ENCODE data around the gene NT5C1B. TPM values are rescaled to one million over a fixed set of nuclear protein-coding genes. Genes with fewer than 3 reads are reported as not detected.

The NT5C1B gene
- total RNA-seq, 4 donors from 2014 or later = not detected

DNA sequence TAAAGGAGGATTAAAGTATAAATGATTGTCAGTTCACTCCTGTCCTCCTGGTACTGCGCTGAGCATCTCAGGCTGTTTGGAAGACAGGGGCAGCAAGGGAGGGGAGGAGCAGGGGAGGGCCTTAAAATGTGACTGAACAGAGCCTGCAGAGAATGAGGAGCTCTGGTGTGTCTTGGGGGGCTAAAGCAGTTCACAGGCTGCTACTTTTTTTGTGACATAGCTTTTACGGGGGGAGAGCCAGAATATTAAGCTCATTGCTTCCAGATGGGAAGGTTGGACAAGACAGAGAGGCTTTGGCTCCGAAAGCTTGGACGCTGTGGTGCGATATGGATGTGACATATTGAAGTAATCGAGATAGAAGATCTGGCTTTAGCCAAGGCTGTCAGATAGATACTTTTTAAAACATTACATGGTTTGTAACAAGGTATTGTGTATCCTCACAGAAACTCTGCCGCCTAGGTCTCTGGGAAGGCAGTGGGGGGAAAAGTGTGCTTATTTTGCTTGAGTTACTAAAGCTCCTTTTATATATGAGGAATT lies 69.4 kb downstream of the NT5C1B start:
- no peak for DNase-seq
- Histone ChIP-seq H3K4me1 (no peaks in the 10 kb centered on the region), H3K36me3 (no peaks in the 10 kb centered on the region), H3K27ac (peak overlapping the region in 1 of 4 donors; percentile 1), H3K4me3 (no peak overlapping the region), H3K9me3 (no peaks in the 10 kb centered on the region), H3K27me3 (no peaks in the 10 kb centered on the region)
- TF ChIP-seq POLR2A (IDR thresholded peaks at IDR 0.05) (no peak), CTCF (IDR thresholded peaks at IDR 0.05) (no peak)

DNA sequence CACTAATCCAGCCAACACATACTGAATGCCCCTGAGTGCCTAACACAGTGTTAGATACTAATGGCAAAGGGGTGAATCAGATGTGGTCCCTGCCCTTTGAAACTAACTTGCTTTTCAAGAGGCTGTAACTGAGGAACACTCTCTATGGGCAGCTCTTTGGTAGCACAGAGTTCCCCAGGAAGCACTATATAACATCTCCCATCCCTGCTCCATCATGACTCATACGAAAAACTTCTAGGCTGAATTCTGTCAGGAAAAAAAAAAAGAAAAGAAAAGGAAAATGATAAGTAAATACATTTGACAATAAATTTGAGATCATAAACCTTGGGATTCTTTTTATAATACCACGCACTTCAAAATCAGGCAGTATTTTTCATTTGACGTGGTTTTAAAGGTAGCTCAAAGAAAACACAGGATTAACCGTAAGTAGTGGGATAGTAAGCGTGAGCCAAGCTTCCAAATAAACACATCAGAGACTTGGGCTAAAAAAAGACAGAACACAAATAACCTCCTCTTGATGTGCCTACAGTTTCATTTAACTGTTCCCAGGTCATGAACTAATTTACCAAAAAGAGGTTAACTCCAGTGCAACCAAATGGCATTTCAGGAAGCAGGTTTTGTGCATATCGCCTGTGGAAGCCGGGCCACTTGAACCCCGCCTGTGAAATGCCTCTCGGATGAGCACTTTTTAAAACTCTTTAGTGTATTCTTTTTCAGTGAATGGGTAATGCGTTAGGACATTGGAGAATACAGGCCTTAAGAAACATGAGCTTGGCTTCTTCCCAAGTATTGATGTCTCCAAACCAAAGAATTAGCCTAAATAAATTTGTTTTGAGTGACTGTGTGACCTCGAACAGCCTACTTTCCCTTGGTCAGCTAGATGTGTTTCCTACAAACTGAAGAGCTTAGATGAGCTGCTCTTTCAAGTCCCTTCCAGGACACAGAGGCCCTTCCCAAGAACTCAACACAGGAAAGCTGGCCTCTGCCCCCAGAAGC lies 71.0 kb downstream of the NT5C1B start:
- Histone ChIP-seq H3K9me3 (no peaks in the 10 kb centered on the region), H3K27me3 (no peaks in the 10 kb centered on the region), H3K27ac (peak overlapping the region in 1 of 4 donors; percentile 50), H3K36me3 (no peaks in the 10 kb centered on the region), H3K4me1 (no peaks in the 10 kb centered on the region), H3K4me3 (no peak overlapping the region)
- no peak for TF ChIP-seq POLR2A (IDR thresholded peaks at IDR 0.05)
- TF ChIP-seq CTCF (IDR thresholded peaks at IDR 0.05) = no peak
- no peak for DNase-seq

GRCh38 chr2:18517386-18517785 lies 72.0 kb downstream of the NT5C1B start:
- peak overlapping the region in 1 of 4 donors; percentile 50 for H3K27ac ChIP-seq
- H3K9me3 ChIP-seq = no peaks in the 10 kb centered on the region
- no peaks in the 10 kb centered on the region for H3K36me3 ChIP-seq
- H3K4me3 ChIP-seq = no peak overlapping the region
- TF ChIP-seq CTCF (IDR thresholded peaks at IDR 0.05) = no peak
- TF ChIP-seq POLR2A (IDR thresholded peaks at IDR 0.05) = no peak
- no peaks in the 10 kb centered on the region for H3K4me1 ChIP-seq
- H3K27me3 ChIP-seq = no peaks in the 10 kb centered on the region
- DNase-seq = no peak

DNA sequence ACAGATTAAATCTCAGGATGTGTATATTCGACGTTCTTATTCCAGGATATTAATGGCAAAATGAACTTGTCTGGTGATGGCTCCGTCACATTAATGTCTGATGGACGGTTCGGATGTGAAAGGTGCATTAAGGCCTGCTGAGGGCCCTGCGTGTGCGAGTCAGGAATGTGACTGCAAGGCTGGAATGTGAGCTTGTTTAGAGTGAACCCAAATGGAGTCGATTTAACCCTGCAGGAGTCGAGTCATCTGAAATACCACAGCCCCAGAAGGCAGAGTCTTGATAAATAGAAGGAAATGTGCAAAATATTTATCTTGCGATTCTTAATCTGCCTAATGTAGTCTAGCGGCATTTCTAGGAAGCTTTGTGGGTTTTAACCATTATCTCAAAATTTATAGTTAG lies 73.3 kb downstream of the NT5C1B start:
- no peak for DNase-seq
- no peak for TF ChIP-seq CTCF (IDR thresholded peaks at IDR 0.05)
- TF ChIP-seq POLR2A (IDR thresholded peaks at IDR 0.05) = no peak
- Histone ChIP-seq H3K27ac (no peak overlapping the region), H3K27me3 (no peaks in the 10 kb centered on the region), H3K9me3 (no peaks in the 10 kb centered on the region), H3K36me3 (no peaks in the 10 kb centered on the region), H3K4me1 (no peaks in the 10 kb centered on the region), H3K4me3 (no peak overlapping the region)

DNA sequence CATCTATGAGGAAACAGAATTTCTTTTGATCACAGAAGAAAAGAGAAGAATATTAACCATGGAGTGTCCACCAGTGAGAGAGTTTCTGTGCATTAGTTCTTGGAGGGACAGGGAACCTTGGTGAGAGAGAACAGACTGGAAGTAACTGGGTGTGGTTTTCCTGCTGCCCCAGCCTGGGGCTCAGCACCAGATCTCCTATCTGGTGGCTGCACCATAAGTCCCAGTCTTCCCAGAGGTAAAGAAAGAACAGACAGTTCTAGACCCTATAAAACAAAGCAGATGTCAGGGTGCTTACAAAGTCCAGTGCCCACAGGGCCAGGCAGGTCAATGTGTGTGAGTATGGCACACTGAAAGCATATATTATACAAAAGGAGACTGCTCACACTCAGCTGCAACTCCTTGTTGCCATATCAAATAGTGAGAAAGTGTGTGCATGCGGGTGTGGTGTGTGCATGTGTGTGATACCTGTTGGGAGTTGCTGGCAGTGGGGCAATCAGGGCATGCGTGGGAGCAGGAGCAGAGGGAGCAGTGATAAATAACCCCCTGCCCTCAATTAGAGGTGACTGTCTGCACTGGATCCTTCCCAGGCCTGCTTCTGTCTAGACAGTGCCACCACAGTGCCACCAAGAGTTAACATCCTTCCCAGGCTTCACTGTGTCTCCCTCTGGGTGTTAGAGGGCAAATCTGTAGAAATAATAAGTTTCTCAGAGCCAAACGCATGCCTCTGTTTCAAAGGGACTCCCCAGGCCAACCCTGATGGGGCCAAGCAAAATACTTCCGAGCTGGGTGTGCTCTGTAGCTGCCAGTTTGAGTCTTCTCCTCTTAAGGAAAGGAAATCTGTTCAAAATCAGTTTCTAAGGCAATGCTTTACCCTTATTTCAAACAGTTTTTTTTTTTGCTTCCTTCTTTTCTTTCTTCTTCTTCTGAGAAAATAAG lies 74.6 kb downstream of the NT5C1B start:
- H3K27me3 ChIP-seq = no peaks in the 10 kb centered on the region
- H3K27ac ChIP-seq = no peak overlapping the region
- TF ChIP-seq POLR2A (IDR thresholded peaks at IDR 0.05) (no peak), CTCF (IDR thresholded peaks at IDR 0.05) (no peak)

More for the DNA sequence above, 74.6 kb downstream of the NT5C1B start:
- DNase-seq = no peak
- Histone ChIP-seq H3K9me3 (no peaks in the 10 kb centered on the region), H3K4me3 (no peak overlapping the region), H3K36me3 (no peaks in the 10 kb centered on the region), H3K4me1 (no peaks in the 10 kb centered on the region)

Measured in Peyer's patch (tissue), 4 donors.